ENCODE data around the gene KCTD13. TPM values are rescaled to one million over a fixed set of nuclear protein-coding genes. Genes with fewer than 3 reads are reported as not detected.

KCTD13 gene, protein sequence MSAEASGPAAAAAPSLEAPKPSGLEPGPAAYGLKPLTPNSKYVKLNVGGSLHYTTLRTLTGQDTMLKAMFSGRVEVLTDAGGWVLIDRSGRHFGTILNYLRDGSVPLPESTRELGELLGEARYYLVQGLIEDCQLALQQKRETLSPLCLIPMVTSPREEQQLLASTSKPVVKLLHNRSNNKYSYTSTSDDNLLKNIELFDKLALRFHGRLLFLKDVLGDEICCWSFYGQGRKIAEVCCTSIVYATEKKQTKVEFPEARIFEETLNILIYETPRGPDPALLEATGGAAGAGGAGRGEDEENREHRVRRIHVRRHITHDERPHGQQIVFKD
- 14.2 and 15.3 TPM in 2 replicates for total RNA-seq

DNA sequence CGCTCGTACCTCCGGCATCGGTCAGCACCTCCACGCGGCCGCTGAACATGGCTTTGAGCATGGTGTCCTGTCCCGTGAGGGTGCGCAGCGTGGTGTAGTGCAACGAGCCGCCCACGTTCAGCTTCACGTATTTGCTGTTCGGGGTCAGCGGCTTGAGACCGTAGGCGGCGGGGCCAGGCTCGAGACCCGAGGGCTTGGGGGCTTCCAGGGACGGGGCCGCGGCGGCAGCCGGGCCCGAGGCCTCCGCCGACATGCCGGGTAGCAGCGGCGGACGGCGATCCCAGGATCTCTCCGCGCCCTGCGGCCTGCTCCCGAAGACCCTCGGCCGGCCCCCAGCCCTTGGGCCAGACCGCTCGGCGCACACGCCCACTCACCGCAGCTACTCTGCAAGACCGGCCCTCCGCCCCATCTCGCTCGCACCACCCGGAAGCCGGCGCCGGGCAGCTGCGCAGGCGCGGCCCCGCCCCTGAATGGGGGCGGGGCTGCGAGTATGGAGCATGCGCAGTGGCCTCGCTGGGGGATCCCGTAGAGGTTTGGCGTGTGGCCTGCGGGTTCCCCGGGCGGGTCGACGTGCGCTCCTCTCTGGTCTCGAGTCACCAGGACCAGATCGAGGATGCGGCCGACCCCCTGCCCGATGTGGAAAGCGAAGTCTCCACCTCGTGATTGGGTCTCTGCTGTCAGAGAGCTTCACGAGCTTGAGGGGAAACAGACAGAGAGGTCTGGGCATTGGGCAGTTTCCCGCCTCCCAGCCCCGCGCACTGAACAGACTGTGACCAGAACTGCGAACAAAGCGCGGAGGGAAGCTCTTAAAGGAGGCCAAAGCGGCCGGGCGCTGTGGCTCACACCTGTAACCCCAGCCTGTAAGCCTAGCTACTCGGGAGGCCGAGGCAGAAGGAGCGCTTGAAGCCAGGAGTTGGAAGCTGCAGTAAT is at the start of gene KCTD13:
Gene KCTD13 (minus strand): TSS at position 446 of the 930 bp plus-strand sequence. CDS start 193 bp downstream, at position 253.

DNA sequence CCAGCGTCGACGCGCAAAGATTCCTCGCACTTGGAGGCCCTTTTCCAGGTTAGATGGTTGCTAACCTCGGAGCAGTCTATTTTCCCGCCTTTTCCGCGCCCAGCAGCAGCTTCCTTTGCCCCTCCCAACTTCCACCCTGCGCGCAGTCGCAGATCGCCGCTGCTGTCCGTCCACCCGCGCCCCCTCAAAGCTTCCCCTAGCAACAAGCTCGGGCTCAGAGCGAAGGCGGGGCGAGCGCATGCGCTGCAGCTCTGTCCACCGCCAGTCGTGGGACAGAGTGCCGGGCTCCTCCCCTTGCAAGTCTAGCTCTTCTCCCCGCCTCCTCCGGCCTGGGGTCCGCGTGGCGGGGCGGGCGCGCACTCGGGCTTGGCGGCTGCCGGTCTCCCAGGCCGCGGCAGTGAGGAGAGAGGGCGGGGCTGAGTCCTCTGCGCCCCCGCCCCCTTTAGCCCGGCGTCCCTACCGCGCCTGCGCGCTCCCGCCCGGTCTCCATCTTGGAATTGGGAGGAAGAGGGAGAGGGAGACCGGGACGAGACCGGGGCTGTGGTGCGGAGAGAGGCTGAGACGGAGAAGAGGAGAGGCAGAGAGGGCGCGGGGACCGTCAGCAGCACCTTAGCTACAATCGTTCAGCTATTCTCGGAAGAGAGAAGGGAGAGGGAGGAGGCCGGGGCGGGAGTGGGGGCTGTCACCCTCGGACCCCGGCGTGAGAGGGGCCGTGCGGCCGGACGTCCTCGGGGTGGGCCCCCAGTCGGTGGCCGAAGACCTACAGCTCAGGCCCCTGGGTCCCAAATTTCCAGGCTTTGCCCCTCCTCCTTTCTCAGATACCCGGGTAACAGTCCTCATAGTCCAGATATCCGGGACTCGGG is 47.6 kb upstream of the KCTD13 start, which contains the start of gene TAOK2:
Gene TAOK2 (plus strand): TSS at position 485 of the 863 bp plus-strand sequence. CDS start 3,905 bp downstream, outside the sequence.

GRCh38 chr16:29961479-29962343 is 35.7 kb upstream of the KCTD13 start, which contains the start of gene TMEM219:
Gene TMEM219, plus strand, starts transcription at chr16:29962079. Its CDS starts 1,065 bp downstream, at chr16:29963144.

DNA sequence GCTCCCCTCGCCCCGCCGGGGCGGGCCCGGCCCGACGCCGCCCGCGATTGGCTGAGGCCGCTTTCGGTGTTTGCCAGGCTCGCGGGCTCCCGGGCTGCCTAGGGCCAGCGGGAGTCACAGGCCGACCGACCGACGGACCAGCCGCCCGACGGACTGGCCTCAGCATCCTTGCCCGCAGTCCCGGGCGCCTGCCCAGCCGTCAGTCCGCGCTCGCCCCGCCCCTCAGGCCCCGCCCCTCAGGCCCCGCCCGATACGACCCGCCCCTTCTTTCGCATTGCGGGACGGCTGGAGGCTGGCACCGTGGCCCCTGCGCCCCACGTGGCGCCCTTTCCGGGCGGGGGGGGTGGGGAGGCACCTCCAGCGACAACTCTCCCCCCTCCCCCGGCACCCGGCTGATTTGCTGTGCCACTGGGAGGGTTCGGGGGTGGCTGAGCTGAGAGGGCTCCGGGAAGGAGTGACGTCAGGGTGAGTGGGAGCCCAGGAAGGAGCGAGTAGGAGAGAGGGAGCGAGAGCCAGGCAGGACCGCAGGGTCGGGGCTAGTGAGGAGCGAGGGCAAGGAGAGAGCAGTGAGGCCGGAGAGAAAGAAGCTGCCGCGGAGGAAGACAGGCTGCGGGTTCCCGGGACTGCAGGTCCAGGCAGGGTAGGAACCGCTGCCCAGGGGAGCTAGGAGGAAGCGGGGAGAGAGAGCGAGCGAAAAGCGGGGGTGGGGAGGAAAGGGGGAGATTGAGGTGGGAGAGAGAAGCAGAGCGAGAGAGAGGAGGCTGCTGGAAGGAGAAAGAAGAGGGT is 25.7 kb downstream of the KCTD13 start, which contains the start of gene ASPHD1:
Gene ASPHD1 (plus strand): TSS at position 387 of the 786 bp plus-strand sequence. CDS start 484 bp downstream, outside the sequence.

GRCh38 chr16:29899516-29900101 is 26.4 kb downstream of the KCTD13 start, which contains the start of gene SEZ6L2:
Gene SEZ6L2, minus strand, starts transcription at chr16:29899550. Its CDS starts 531 bp downstream, at chr16:29899019.

DNA sequence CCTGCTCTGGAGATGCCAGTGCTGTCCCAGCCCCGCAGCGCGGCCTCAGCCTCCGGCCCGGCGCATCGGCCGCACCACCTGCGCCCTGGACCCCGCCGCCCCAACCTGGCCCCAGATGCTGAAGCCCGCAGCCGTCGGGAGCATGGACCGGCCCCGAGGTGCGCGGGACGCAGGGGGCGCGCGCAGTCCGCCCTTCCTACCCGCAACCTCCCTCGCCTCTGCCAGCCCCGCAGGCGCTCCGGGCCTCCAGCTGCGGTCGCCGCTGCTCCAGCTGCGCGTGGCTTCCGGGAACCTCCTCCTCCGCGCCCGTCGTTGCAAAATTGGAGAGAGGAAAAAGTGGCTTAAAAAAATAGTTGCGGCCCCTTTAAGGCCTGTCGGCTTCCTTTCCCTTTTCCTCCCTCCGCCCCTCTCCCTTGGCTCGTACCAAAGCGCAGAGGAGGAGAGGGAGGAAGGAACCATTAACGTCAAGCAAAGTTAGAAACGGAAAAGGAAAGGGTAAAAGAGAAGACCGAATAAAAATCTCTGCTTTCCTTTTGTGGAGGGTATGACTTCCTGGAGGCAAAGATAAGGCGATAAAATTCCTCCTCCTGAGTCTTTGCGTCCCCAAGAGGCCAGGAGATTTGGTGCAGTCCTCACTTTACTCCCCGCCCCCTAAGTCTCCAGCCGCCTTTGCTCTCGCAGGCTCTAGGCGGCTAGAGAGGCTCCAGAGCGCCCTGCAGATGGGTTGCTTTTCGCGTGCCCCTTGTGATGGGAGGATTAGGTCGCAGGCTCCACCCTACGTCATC is 63.0 kb downstream of the KCTD13 start, which contains the start of gene CDIPT:
Gene CDIPT (minus strand): TSS at position 343 of the 785 bp plus-strand sequence. CDS start 369 bp downstream, outside the sequence.

Other genes with a start within 250 kb of the KCTD13 start
- gene QPRT, start 247.0 kb downstream of the KCTD13 start, total RNA-seq = 0.21 and 54.5 TPM in 2 replicates
- gene C16orf54, start 180.2 kb downstream of the KCTD13 start, total RNA-seq = not detected in 2 replicates
- not detected in 2 replicates for gene ZG16, start 148.0 kb downstream of the KCTD13 start, total RNA-seq
- 13.7 and 14.5 TPM in 2 replicates for gene KIF22, start 135.5 kb downstream of the KCTD13 start, total RNA-seq
- 135 and 146 TPM in 2 replicates for gene MAZ, start 119.7 kb downstream of the KCTD13 start, total RNA-seq
- not detected in 2 replicates for gene PRRT2, start 114.0 kb downstream of the KCTD13 start, total RNA-seq
- 18.3 and 24.3 TPM in 2 replicates for gene PAGR1, start 110.1 kb downstream of the KCTD13 start, total RNA-seq
- gene MVP, start 105.8 kb downstream of the KCTD13 start, total RNA-seq = 104 and 244 TPM in 2 replicates
- gene CDIPT, start 63.0 kb downstream of the KCTD13 start, total RNA-seq = 62.4 and 65.3 TPM in 2 replicates
- gene SEZ6L2, start 26.7 kb downstream of the KCTD13 start, total RNA-seq = 5.3 and 8.7 TPM in 2 replicates
- gene ASPHD1, start 25.7 kb downstream of the KCTD13 start, total RNA-seq = 1.7 and 8.9 TPM in 2 replicates
- gene TMEM219, start 35.9 kb upstream of the KCTD13 start, total RNA-seq = 66.7 and 80.6 TPM in 2 replicates
- gene TAOK2, start 47.6 kb upstream of the KCTD13 start, total RNA-seq = 25.2 and 28.7 TPM in 2 replicates
- 5.1 and 10.2 TPM in 2 replicates for gene HIRIP3, start 69.4 kb upstream of the KCTD13 start, total RNA-seq
- gene INO80E, start 70.0 kb upstream of the KCTD13 start, total RNA-seq = 21.0 and 28.1 TPM in 2 replicates
- gene DOC2A, start 84.8 kb upstream of the KCTD13 start, total RNA-seq = 0.72 TPM in 1 of 2 replicates, not detected in the other
- not detected in 2 replicates for gene C16orf92, start 97.0 kb upstream of the KCTD13 start, total RNA-seq
- not detected in 2 replicates for gene TLCD3B, start 105.0 kb upstream of the KCTD13 start, total RNA-seq
- gene ALDOA, start 139.5 kb upstream of the KCTD13 start, total RNA-seq = 688 and 703 TPM in 2 replicates
- 146 and 274 TPM in 2 replicates for gene PPP4C, start 149.8 kb upstream of the KCTD13 start, total RNA-seq
- 0.48 and 1.1 TPM in 2 replicates for gene TBX6, start 165.7 kb upstream of the KCTD13 start, total RNA-seq
- gene YPEL3, start 170.0 kb upstream of the KCTD13 start, total RNA-seq = 9.6 and 9.9 TPM in 2 replicates
- gene GDPD3, start 187.3 kb upstream of the KCTD13 start, total RNA-seq = 1.9 and 5.1 TPM in 2 replicates
- 10.7 and 14.0 TPM in 2 replicates for gene MAPK3, start 197.0 kb upstream of the KCTD13 start, total RNA-seq

Measured in tracheal epithelial cell (primary cell).